Ishikawa (cell line): Measurements from ENCODE around the gene CAMK2D.

Source experiments
- CEBPB ChIP-seq: IDR thresholded peaks from 2 replicates; pipeline ENCODE4 v1.6.1; 2012
- CREB1 ChIP-seq: IDR thresholded peaks from 2 replicates; pipeline ENCODE4 v1.6.1; 2012; ENCODE audit warnings: low read depth
- EGR1 ChIP-seq: IDR thresholded peaks from 2 replicates; pipeline ENCODE4 v1.6.1; 2012
- EP300 ChIP-seq: IDR thresholded peaks from 2 replicates; pipeline ENCODE4 v1.6.1; 2012; ENCODE audit warnings: borderline replicate concordance
- FOXM1 ChIP-seq: IDR thresholded peaks from 2 replicates; pipeline ENCODE4 v1.6.1; 2012; ENCODE audit warnings: low read depth, borderline replicate concordance
- NFIC ChIP-seq: IDR thresholded peaks from 2 replicates; pipeline ENCODE4 v1.6.1; 2012
- RAD21 ChIP-seq: IDR thresholded peaks from 2 replicates; pipeline ENCODE4 v1.6.1; 2012; ENCODE audit warnings: low read depth
- TAF1 ChIP-seq: IDR thresholded peaks from 2 replicates; pipeline ENCODE4 v1.6.1; 2012; ENCODE audit warnings: low read depth, mild to moderate bottlenecking
- TCF12 ChIP-seq: IDR thresholded peaks from 2 replicates; pipeline ENCODE4 v1.6.1; 2012; ENCODE audit warnings: low read depth
- TEAD4 ChIP-seq: IDR thresholded peaks from 2 replicates; pipeline ENCODE4 v1.6.1; 2012
- USF1 ChIP-seq: IDR thresholded peaks from 2 replicates; pipeline ENCODE4 v1.6.1; 2012
- YY1 ChIP-seq: IDR thresholded peaks from 2 replicates; pipeline ENCODE4 v1.6.1; 2012; ENCODE audit warnings: low read depth
- ZBTB7A ChIP-seq: IDR thresholded peaks from 2 replicates; pipeline ENCODE4 v1.6.1; 2012; ENCODE audit warnings: low read depth
- TF ChIP-seq, protein P1 (sequence below): IDR thresholded peaks from 2 replicates; pipeline ENCODE4 v1.6.1; 2012; ENCODE audit warnings: low read depth, mild to moderate bottlenecking
- TF ChIP-seq, protein P2 (sequence below): IDR thresholded peaks from 2 replicates; pipeline ENCODE4 v1.6.1; 2012

Gene CAMK2D

GRCh38 chr4:113496698-113497097 lies 264.8 kb downstream of the CAMK2D start:
- TF ChIP-seq TAF1: no peak
- no peak for TF ChIP-seq CREB1

DNA sequence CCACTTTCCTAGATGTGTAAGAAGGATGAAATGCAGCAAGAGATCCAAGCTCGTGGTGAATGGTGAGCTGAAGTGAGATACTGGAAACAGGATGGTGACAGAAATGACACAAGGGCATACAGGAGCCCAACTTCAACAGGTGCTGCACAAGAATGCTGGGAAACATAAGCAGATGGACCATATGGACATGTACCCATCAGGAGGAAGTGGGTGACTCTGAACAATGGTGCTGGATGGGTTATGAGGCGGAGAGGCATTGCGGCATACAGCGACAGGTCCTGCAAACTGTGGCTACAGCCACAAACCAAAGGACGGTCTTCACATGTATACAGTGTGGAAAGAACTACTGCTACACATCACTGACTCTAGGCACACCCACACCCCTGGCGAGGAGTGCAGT lies 265.7 kb downstream of the CAMK2D start:
- TF ChIP-seq FOXM1 (no peak), CEBPB (no peak), EGR1 (no peak), TAF1 (no peak), NFIC (no peak), TEAD4 (no peak), CREB1 (no peak), YY1 (no peak), TCF12 (no peak), ZBTB7A (no peak), USF1 (no peak), EP300 (no peak), RAD21 (no peak)
- TF ChIP-seq, protein P1, sequence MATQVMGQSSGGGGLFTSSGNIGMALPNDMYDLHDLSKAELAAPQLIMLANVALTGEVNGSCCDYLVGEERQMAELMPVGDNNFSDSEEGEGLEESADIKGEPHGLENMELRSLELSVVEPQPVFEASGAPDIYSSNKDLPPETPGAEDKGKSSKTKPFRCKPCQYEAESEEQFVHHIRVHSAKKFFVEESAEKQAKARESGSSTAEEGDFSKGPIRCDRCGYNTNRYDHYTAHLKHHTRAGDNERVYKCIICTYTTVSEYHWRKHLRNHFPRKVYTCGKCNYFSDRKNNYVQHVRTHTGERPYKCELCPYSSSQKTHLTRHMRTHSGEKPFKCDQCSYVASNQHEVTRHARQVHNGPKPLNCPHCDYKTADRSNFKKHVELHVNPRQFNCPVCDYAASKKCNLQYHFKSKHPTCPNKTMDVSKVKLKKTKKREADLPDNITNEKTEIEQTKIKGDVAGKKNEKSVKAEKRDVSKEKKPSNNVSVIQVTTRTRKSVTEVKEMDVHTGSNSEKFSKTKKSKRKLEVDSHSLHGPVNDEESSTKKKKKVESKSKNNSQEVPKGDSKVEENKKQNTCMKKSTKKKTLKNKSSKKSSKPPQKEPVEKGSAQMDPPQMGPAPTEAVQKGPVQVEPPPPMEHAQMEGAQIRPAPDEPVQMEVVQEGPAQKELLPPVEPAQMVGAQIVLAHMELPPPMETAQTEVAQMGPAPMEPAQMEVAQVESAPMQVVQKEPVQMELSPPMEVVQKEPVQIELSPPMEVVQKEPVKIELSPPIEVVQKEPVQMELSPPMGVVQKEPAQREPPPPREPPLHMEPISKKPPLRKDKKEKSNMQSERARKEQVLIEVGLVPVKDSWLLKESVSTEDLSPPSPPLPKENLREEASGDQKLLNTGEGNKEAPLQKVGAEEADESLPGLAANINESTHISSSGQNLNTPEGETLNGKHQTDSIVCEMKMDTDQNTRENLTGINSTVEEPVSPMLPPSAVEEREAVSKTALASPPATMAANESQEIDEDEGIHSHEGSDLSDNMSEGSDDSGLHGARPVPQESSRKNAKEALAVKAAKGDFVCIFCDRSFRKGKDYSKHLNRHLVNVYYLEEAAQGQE: no peak
- TF ChIP-seq, protein P2, sequence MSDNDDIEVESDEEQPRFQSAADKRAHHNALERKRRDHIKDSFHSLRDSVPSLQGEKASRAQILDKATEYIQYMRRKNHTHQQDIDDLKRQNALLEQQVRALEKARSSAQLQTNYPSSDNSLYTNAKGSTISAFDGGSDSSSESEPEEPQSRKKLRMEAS: no peak

GRCh38 chr4:113483131-113483530 lies 278.4 kb downstream of the CAMK2D start:
- TF ChIP-seq CEBPB (no peak), EGR1 (no peak), USF1 (no peak), TAF1 (no peak), CREB1 (no peak), EP300 (no peak), FOXM1 (no peak), RAD21 (no peak), YY1 (no peak), ZBTB7A (no peak), NFIC (no peak), TCF12 (no peak), TEAD4 (no peak)
- TF ChIP-seq, protein P2: no peak
- TF ChIP-seq, protein P1: no peak

- TF ChIP-seq NFIC (no peak), RAD21 (no peak), TAF1 (no peak), TCF12 (no peak), CREB1 (no peak), ZBTB7A (no peak), EP300 (no peak), TEAD4 (no peak), EGR1 (no peak), FOXM1 (no peak)
Measured at GRCh38 chr4:113482325-113482724, 279.2 kb downstream of the CAMK2D start.

- TF ChIP-seq, protein P2: no peak
- TF ChIP-seq YY1 (no peak), ZBTB7A (no peak), CEBPB (no peak), RAD21 (no peak), NFIC (no peak), USF1 (no peak), EGR1 (no peak), FOXM1 (no peak), TCF12 (no peak), TEAD4 (no peak), CREB1 (no peak), TAF1 (no peak), EP300 (no peak)
- TF ChIP-seq, protein P1: no peak
Measured at GRCh38 chr4:113481820-113482219, 279.7 kb downstream of the CAMK2D start.
